Activated CD4-positive, alpha-beta T cell treated with anti-CD3 and anti-CD28 coated beads, Interleukin-2, Interleukin-4, amounts not matched to agents 100 ng/mL and 50 ng/mL, durations not matched to agents 16 hours and 8 hours (primary cell): ENCODE measurements around the gene DMAC2.
"Not testable (repeated sequence)": the region's sequence is repeated elsewhere in the genome, so short reads cannot be mapped to it uniquely, and the experiment has no call there.

Source experiments
- DNase-seq: peaks from one replicate; pipeline ENCODE4 v3.0.0-alpha.2; 2020; ENCODE audit warnings: low spot score

DMAC2 gene

GRCh38 chr19:41442473-41443355, 3.0 kb upstream of the DMAC2 start, which contains the start of gene ERICH4:
TSS of gene ERICH4 (plus strand) at chr19:41443156. CDS start at chr19:41443170, 14 bp downstream.
- DNase-seq, result no peak

GRCh38 chr19:41441321-41441945, 1.7 kb upstream of the DMAC2 start:
- DNase-seq, result no peak

GRCh38 chr19:41437944-41438574, 1.7 kb downstream of the DMAC2 start:
- DNase-seq, result no peak

GRCh38 chr19:41436674-41436951, 3.1 kb downstream of the DMAC2 start:
- no peak for DNase-seq

GRCh38 chr19:41435936-41436673, 3.6 kb downstream of the DMAC2 start:
- no peak for DNase-seq

GRCh38 chr19:41435376-41435775, 4.3 kb downstream of the DMAC2 start:
- not testable (repeated sequence) for DNase-seq

- no peak for DNase-seq
Observed at GRCh38 chr19:41434450-41434849, 5.3 kb downstream of the DMAC2 start.

- no peak for DNase-seq
Observed at GRCh38 chr19:41433171-41433570, 6.5 kb downstream of the DMAC2 start.

GRCh38 chr19:41431426-41432386, 8.0 kb downstream of the DMAC2 start:
- DNase-seq, result peak; percentile 16

GRCh38 chr19:41430922-41431321, 8.8 kb downstream of the DMAC2 start:
- DNase-seq, result no peak

- DNase-seq, result no peak
Observed at GRCh38 chr19:41428481-41428859, 11.2 kb downstream of the DMAC2 start.

GRCh38 chr19:41427647-41428480, 11.8 kb downstream of the DMAC2 start:
- DNase-seq, result peak; percentile 54

- DNase-seq, result peak; percentile 26
Observed at GRCh38 chr19:41426952-41427646, 12.6 kb downstream of the DMAC2 start, which contains the start of gene B3GNT8. TSS of gene B3GNT8 (minus strand) at chr19:41427374. CDS start at chr19:41426778, 596 bp downstream.

GRCh38 chr19:41426116-41426841, 13.4 kb downstream of the DMAC2 start:
- no peak for DNase-seq

- no peak for DNase-seq
Observed at GRCh38 chr19:41425174-41426115, 14.3 kb downstream of the DMAC2 start.

- no peak for DNase-seq
Observed at GRCh38 chr19:41424335-41425173, 15.2 kb downstream of the DMAC2 start.

GRCh38 chr19:41422955-41423354, 16.8 kb downstream of the DMAC2 start:
- DNase-seq, result no peak
